GM23248 (cell line): Measurements from ENCODE around the gene MPV17.

ENCODE experiments used
- EZH2 ChIP-seq: fragments of 200-600 bp; sonication (generic); IDR thresholded peaks from 2 replicates; pipeline ENCODE4 v1.6.1; 2018; ENCODE audit warnings: antibody characterized with exemption, mild to moderate bottlenecking; ENCODE audit not compliant: insufficient read depth, poor library complexity, severe bottlenecking
- EZH2phosphoT487 ChIP-seq: fragments of 200-600 bp; sonication (generic); IDR thresholded peaks from 2 replicates; pipeline ENCODE4 v1.6.1; 2018; ENCODE audit warnings: antibody characterized with exemption, moderate library complexity, mild to moderate bottlenecking, low read depth; ENCODE audit not compliant: insufficient read depth

- no peak for TF ChIP-seq EZH2phosphoT487
- no peak for TF ChIP-seq EZH2
These were observed 26.4 kb downstream of the MPV17 start for GRCh38 chr2:27296481-27296880.
